PC-3 (cell line): ENCODE data around the gene UAP1L1.

Experiments used
- CTCF ChIP-seq: fragments of 300-600 bp; sonication (generic); conservative IDR thresholded peaks from 2 replicates; pipeline ENCODE4 v1.5.1; 2017; ENCODE audit warnings: antibody characterized with exemption, low read depth, mild to moderate bottlenecking, low read length
- EZH2 ChIP-seq: fragments of 300-600 bp; sonication (generic); IDR thresholded peaks from one replicate; pipeline ENCODE4 v1.6.1; 2017; ENCODE audit warnings: antibody characterized with exemption, mild to moderate bottlenecking, low read length; ENCODE audit not compliant: unreplicated experiment

- TF ChIP-seq CTCF (no peak), EZH2 (no peak)
Observed at GRCh38 chr9:137052293-137052692, 25.0 kb upstream of the UAP1L1 start.
